ENCODE results near the gene NKTR.

NKTR gene

GRCh38 chr3:42683875-42684598 is 83.6 kb downstream of the NKTR start:
- DNase-seq: no peak

DNA sequence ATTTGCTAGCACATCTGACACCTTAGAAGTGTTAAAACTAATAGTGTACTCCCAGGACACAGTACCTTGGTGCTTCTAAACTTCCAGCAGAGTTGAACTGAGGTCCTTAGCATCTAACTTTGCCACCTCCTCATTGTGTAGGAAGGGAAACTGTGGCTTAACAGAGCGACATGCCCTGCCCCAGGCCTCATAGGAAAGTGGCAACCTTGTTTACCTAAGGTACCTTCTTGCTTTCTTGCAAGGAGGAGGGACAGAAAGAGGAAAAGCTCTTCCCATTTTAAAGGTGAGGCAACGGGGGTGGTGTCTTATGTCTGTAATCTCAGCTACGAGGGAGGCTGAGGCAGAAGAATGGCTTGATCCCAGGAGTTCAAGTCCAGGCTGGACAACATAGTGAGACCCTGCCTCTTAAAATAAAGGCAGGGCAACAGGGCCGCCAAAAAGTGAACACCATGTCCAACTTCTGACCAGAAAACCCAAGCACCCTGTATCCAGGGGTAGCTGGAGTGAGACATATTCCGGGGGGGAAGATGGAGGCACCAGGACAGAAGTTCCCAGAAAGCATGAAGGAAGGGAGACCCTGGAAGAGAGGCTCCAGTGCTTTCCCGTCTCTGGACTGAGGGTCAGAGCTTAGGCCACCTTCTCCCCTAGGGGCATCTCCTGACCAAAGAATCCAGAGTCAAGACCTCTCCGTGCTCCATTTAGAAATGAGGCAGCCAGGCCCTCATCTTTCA is 84.3 kb downstream of the NKTR start:
- DNase-seq: no peak

DNA sequence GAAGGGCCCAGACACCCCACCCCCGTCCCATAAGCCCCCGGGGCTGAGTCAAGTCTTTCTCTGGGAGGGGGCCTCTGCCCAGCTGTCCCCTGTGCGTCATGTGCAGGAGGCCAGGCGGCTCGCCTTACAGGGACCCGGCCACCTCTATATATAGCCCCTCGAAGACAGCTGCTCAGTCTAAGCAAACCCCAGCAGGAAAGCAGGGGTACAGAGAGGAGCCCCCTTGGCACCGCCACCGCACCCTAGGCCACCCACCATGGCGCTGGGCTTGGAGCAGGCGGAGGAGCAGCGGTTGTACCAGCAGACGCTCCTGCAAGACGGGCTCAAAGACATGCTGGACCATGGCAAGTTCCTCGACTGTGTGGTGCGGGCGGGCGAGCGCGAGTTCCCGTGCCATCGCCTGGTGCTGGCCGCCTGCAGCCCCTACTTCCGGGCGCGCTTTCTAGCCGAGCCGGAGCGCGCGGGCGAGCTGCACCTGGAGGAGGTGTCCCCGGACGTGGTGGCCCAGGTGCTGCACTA is 84.9 kb downstream of the NKTR start, which contains the start of gene KLHL40:
Gene KLHL40, plus strand, starts transcription at position 175 of the 519 bp plus-strand sequence. Its CDS starts 82 bp downstream, at position 257.
- DNase-seq: no peak

DNA sequence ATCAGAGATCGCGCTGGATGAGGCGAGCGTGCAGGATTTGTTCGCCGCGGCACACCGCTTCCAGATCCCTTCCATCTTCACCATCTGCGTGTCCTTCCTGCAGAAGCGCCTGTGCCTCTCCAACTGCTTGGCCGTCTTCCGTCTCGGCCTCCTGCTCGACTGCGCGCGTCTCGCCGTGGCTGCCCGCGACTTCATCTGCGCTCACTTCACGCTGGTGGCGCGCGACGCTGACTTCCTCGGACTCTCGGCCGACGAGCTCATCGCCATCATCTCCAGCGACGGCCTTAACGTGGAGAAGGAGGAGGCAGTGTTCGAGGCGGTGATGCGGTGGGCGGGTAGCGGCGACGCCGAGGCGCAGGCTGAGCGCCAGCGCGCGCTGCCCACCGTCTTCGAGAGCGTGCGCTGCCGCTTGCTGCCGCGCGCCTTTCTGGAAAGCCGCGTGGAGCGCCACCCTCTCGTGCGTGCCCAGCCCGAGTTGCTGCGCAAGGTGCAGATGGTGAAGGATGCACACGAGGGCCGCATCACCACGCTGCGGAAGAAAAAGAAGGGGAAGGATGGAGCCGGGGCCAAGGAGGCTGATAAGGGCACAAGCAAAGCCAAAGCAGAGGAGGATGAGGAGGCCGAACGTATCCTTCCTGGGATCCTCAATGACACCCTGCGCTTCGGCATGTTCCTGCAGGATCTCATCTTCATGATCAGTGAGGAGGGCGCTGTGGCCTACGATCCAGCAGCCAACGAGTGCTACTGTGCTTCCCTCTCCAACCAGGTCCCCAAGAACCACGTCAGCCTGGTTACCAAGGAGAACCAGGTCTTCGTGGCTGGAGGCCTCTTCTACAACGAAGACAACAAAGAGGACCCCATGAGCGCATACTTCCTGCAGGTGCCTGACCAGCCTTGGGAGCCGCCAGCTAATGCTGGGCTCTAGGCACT is 85.7 kb downstream of the NKTR start:
- no peak for DNase-seq

DNA sequence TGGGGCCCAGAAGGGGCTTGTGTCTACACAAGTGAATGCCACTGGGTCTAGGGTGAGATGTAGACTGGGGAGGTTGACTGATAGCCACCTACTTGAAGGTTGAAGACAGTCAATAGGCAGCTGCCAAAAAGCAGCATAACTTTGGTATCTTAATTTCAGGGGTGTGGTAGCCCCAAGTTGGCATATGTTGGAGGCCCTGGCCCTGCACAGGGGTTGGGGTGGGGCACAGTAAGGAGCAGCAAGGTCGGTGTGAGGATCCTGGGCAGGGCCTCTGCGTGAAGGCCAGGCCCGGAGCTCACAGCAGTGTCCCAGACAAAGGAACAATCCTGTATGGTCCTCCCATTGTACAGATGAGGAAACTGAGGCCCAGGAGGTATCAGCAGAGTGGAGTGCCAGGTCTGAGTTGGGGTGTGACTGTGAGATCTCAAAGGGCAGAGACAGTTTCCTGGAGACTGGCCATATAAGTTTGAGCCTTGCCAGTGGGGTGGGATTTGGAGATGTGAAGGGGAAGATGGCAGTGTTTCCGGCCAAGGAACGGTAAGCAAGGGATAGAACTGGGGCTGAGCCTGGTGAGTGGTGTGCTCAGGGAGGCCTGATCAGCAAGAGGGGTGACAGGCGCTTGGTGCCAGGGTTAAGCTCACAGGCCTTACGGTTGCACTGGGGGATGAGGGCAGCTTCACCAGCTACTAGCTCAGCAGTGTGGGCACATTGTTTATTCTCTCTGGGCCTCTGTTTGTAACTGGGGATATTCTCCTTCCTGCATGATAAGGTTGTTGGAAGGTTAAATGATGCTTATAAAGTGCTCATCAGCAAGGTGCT is 86.6 kb downstream of the NKTR start:
- no peak for DNase-seq

DNA sequence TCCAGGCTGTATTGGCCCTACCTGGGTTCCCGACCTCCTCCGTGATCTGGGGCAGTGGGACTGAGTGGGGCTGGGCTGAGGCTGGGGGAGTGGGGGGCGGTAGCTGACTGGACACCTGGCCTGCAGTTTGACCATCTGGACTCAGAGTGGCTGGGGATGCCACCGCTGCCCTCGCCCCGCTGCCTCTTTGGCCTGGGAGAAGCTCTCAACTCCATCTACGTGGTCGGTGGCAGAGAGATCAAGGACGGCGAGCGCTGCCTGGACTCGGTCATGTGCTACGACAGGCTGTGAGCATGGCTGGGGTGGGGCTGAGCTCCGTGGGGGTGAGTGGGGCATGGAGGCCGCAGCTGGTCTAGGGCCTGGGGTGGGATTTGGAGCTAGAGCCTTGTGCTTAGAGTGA is 87.5 kb downstream of the NKTR start:
- no peak for DNase-seq

DNA sequence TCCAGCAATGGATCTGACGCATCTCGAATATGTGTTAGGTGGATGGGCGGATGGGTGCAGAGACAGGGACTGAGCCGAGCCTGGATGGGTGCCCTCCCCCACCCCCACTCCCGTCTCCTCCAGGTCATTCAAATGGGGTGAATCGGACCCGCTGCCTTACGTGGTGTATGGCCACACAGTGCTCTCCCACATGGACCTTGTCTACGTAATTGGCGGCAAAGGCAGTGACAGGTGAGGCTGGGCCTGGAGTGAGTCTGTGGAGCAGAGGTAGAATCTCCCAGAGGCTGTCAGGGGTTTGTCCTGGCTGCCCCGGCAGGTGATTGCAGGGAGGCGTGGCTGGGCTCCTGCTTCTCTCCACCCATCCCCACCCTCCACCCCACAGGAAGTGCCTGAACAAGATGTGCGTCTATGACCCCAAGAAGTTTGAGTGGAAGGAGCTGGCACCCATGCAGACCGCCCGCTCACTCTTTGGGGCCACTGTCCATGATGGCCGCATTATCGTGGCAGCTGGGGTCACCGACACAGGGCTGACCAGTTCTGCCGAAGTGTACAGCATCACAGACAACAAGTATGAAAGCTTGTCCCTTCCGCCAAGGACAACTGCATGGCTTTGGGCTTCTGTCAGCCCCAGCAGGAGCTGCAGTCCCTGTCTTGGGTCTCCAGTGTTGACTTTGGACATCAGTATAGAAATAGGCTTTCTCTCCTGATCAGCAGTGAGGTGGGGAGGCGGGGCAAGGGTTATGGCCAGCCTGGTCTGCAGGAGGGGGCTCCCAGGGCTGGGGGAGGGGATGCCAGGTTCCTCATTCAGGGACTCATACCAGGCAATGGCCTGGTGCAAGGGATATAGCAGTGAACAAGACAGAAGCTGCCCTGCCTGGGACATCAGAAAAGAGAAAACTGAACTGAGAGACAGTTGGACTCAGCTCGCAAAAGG is 88.3 kb downstream of the NKTR start:
- no peak for DNase-seq

- no peak for DNase-seq
Measured at GRCh38 chr3:42689421-42690014, 89.0 kb downstream of the NKTR start.

GRCh38 chr3:42690191-42690590 is 89.7 kb downstream of the NKTR start:
- DNase-seq: no peak

GRCh38 chr3:42690766-42691680 is 90.5 kb downstream of the NKTR start:
- DNase-seq: no peak

GRCh38 chr3:42691816-42692666 is 91.6 kb downstream of the NKTR start:
- no peak for DNase-seq

GRCh38 chr3:42692667-42693529 is 92.4 kb downstream of the NKTR start:
- no peak for DNase-seq

DNA sequence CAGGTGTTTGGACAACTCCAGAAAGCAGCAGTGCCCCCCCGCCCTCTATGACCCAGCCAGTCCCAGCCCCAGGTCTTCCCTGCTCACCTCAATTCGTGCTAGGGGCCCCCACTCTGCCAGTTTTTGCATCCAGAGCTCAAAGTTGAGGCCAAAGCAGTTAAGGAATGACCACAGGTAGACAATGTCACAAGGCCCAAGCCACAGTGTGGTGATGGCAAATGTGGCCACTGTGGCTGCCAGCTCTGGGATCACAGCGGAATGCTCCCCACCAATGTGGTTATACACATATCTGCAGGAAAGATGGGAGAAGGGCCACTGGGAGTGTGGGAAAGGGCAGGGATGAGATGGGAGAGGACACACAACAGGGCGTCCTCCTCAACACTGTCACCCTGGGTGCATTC is 93.0 kb downstream of the NKTR start:
- DNase-seq: no peak

DNA sequence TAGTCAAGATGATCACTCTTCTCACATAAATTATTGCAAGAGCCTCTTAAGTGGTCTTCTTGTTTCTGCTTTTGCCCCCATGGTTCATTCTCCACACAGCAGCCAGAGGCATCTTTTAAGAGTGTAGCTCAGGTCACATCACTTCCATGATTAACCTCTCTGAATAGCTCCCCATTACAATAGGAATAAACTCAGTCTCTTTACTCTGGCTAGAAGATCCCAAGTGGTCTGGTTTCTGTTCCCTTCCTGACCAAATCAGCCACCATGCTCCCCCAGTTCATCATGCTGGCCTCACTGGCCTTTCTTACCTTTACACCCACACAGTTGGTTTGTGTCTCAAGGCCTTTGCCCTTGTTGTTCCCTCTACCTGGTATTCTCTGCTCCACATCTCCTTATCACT is 93.9 kb downstream of the NKTR start:
- DNase-seq: no peak

GRCh38 chr3:42696356-42697288 is 96.1 kb downstream of the NKTR start:
- no peak for DNase-seq

Measured in CD4-positive, alpha-beta T cell treated with Interleukin-21 for 1 hour (primary cell).